ENCODE measurements around the gene EXD3.

Gene EXD3

DNA sequence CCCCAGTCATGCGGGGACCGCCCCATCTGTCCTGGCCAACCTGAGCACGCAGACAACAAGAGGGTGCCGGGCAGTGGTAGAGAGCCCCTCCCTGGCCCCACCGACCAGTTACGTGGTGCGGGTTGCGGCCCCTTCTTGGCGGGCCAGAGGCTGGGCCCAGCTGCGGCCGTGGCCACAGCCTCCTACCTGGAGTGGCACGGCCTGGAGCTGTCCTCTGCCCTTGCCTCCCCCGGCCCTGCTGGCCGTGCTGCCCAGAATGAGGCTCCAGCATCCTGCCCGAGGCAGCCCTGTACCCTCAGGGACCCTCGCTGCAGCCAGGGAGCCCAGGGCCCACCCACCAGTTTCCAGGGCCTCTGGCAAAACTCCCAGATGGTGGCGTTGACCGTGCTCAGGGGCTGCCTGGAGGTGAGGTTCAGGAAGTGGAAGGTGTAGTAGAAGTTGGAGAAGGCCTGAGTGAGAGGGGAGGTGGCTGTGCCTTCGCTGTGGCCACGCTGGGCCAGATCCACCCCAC, 12.5 kb upstream of the EXD3 start:
- DNase-seq, result no peak
- no peak overlapping the region for H3K4me3 ChIP-seq (ENCODE audit: low read depth, low read length)
- H3K36me3 ChIP-seq, result no peaks in the 10 kb centered on the region
- no peak overlapping the region for H3K27ac ChIP-seq
- no peaks in the 10 kb centered on the region for H3K27me3 ChIP-seq (ENCODE audit: insufficient read depth, low read depth, severe bottlenecking)
- no peaks in the 10 kb centered on the region for H3K9me3 ChIP-seq (ENCODE audit: severe bottlenecking)
- TF ChIP-seq, protein P1, sequence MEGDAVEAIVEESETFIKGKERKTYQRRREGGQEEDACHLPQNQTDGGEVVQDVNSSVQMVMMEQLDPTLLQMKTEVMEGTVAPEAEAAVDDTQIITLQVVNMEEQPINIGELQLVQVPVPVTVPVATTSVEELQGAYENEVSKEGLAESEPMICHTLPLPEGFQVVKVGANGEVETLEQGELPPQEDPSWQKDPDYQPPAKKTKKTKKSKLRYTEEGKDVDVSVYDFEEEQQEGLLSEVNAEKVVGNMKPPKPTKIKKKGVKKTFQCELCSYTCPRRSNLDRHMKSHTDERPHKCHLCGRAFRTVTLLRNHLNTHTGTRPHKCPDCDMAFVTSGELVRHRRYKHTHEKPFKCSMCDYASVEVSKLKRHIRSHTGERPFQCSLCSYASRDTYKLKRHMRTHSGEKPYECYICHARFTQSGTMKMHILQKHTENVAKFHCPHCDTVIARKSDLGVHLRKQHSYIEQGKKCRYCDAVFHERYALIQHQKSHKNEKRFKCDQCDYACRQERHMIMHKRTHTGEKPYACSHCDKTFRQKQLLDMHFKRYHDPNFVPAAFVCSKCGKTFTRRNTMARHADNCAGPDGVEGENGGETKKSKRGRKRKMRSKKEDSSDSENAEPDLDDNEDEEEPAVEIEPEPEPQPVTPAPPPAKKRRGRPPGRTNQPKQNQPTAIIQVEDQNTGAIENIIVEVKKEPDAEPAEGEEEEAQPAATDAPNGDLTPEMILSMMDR (IDR thresholded peaks at IDR 0.05; ENCODE audit: low read depth, low read length), result no peak

DNA sequence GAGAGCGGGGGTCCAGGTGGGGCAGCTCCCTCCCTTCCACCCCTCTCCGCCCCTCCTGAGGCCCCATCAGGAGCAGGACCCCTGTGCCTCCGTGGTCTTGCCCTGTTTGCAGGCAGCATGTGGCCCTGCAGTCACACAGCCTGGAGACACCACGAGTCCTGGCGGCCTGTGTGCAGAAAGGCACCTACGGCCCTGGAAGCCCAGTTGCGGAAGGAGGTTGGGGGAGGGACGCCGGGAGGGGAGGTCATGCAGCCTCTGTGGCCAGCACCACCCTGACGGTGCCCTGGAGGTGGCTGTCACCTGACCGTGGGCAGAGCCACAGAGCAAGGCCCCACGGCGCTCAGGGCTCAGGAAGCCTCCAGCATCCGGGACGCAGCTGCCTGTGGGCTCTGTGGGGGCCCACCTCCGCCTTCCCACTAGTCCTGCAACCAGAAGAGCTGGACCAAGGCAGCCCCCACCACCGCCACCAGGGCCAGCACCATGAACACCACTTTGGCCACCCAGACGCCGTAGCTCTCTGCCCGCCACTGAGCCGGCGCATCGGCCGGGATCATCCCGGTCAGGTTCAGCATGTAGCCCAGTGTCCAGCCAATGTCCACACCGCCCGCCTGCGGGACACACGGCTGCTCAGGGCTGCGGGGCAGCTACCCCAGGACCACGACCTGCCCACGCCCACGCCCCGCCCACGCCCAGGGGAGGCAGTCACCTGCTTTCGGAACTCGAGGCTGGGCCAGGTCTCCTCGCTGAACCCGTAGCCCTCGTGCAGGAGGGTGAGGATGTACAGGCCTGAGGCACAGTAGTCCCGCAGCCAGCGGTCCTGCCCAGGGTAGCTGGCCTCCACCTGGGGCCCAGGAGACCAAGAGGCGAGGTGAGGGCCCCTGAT, 11.8 kb upstream of the EXD3 start:
- TF ChIP-seq, protein P1 (IDR thresholded peaks at IDR 0.05; ENCODE audit: low read depth, low read length), result no peak
- no peak overlapping the region for H3K4me3 ChIP-seq (ENCODE audit: low read depth, low read length)
- H3K36me3 ChIP-seq, result no peaks in the 10 kb centered on the region
- no peak overlapping the region for H3K27ac ChIP-seq
- no peaks in the 10 kb centered on the region for H3K27me3 ChIP-seq (ENCODE audit: insufficient read depth, low read depth, severe bottlenecking)
- no peaks in the 10 kb centered on the region for H3K9me3 ChIP-seq (ENCODE audit: severe bottlenecking)
- DNase-seq, result no peak

DNA sequence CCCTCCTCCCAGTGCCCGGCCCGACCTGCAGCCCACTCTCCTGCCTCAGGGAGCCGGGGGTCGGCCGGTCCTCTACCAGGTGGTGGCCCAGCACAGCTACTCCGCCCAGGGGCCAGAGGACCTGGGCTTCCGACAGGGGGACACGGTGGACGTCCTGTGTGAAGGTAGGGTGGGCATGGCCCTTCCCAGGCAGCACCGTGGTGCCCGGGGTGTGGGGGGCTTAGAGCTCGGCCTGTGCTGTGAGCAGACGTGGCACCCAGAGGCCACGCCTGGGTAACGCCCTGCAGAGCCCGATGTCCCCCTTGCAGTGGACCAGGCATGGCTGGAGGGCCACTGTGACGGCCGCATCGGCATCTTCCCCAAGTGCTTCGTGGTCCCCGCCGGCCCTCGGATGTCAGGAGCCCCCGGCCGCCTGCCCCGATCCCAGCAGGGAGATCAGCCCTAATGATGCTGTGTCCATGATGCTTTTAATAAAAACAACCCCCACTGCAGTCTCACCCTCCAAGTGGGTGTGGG, 11.0 kb upstream of the EXD3 start:
- TF ChIP-seq, protein P1 (IDR thresholded peaks at IDR 0.05; ENCODE audit: low read depth, low read length), result no peak
- H3K27me3 ChIP-seq (ENCODE audit: insufficient read depth, low read depth, severe bottlenecking), result no peaks in the 10 kb centered on the region

DNA sequence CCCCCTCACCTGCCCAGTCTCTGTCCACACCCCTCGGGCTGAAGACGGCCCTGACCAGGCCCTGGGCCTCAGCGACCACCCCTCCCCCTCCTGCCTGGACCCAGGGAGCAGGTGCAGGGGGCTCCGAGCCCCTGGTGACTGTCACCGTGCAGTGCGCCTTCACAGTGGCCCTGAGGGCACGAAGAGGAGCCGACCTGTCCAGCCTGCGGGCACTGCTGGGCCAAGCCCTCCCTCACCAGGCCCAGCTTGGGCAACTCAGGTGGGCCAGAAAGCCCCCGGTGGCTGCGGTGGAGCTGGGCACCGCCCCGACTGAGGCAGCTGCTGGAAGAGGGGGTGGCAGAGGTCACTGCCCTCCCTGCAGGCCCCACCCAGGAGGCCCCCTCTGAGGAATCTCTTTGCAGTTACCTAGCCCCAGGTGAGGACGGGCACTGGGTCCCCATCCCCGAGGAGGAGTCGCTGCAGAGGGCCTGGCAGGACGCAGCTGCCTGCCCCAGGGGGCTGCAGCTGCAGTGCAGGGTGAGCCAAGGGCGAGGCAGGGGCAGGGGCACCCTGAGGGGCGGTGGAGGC, 10.5 kb upstream of the EXD3 start:
- Histone ChIP-seq H3K36me3 (no peaks in the 10 kb centered on the region), H3K27ac (no peak overlapping the region), H3K9me3 (ENCODE audit: severe bottlenecking) (no peaks in the 10 kb centered on the region), H3K4me3 (ENCODE audit: low read depth, low read length) (no peak overlapping the region), H3K27me3 (ENCODE audit: insufficient read depth, low read depth, severe bottlenecking) (no peaks in the 10 kb centered on the region)
- no peak for DNase-seq
- TF ChIP-seq, protein P1 (IDR thresholded peaks at IDR 0.05; ENCODE audit: low read depth, low read length), result no peak

More for the DNA sequence above, 11.0 kb upstream of the EXD3 start:
- H3K27ac ChIP-seq, result no peak overlapping the region
- no peaks in the 10 kb centered on the region for H3K36me3 ChIP-seq
- no peak overlapping the region for H3K4me3 ChIP-seq (ENCODE audit: low read depth, low read length)
- DNase-seq, result no peak
- no peaks in the 10 kb centered on the region for H3K9me3 ChIP-seq (ENCODE audit: severe bottlenecking)

DNA sequence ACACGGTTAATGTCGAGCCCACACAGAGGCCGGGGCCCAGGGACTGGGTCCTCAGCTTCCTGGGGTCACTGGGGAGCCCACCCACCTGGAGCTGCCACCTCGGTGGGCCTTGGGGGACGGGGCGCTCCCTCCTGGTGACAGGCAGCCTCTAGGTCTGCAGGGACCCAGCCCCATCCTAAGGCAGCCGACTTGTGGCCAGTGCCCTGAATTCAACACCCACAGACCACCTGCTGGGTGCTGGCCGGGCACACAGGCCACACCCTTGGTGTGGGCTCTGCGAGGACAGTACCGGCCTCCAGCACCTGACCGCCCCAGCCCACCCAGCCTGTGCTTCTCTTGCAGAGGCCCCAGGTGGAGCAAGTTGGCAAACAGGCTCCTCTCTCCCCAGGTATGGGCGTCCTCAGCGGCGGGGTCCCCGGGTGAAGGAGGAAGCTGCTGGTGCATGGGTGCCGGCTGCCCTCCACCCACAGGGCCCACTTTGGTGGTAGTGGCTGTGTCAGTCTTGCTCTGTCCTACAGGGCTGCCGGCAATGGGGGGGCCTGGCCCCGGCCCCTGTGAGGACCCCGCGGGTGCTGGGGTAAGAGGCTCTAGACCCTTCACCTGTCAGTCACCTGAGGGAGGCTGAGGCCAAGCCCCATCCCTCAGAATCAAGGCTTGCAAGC, 9.9 kb upstream of the EXD3 start:
- no peak overlapping the region for H3K27ac ChIP-seq
- TF ChIP-seq, protein P1 (IDR thresholded peaks at IDR 0.05; ENCODE audit: low read depth, low read length), result no peak
- H3K36me3 ChIP-seq, result no peaks in the 10 kb centered on the region
- H3K9me3 ChIP-seq (ENCODE audit: severe bottlenecking), result no peaks in the 10 kb centered on the region
- no peaks in the 10 kb centered on the region for H3K27me3 ChIP-seq (ENCODE audit: insufficient read depth, low read depth, severe bottlenecking)
- no peak overlapping the region for H3K4me3 ChIP-seq (ENCODE audit: low read depth, low read length)
- DNase-seq, result no peak

Measured in WERI-Rb-1 (cell line).